Stimulated activated CD8-positive, alpha-beta memory T cell treated with anti-CD3 and anti-CD28 coated beads, Interleukin-7, amount 100 ng/mL, for 48 hours (primary cell): ENCODE measurements around the gene CBY2.
"Not testable (repeated sequence)": the region's sequence is repeated elsewhere in the genome, so short reads cannot be mapped to it uniquely, and the experiment has no call there.

ENCODE experiments used
- DNase-seq, 2 donors: peaks; one replicate each; pipeline ENCODE4 v3.0.0-alpha.2; 2020; ENCODE audit warnings: low read depth in 1 of 2; ENCODE audit errors: extremely low read depth in 1 of 2

Gene CBY2

GRCh38 chr13:45702088-45702487 is at the start of gene CBY2:
CBY2 (plus strand) TSS chr13:45702320; CDS start chr13:45702391, 71 bp downstream.
- DNase-seq = no peak

GRCh38 chr13:45654633-45655349 is 47.3 kb upstream of the CBY2 start:
- no peak for DNase-seq

GRCh38 chr13:45658586-45659235 is 43.4 kb upstream of the CBY2 start:
- DNase-seq = no peak

GRCh38 chr13:45659536-45659935 is 42.6 kb upstream of the CBY2 start:
- DNase-seq = no peak

- DNase-seq = not testable (repeated sequence)
These were observed 41.7 kb upstream of the CBY2 start for GRCh38 chr13:45660458-45660857.

- no peak for DNase-seq
These were observed 40.0 kb upstream of the CBY2 start for GRCh38 chr13:45662162-45662561.

- DNase-seq = not testable (repeated sequence)
These were observed 39.2 kb upstream of the CBY2 start for GRCh38 chr13:45662903-45663302.

GRCh38 chr13:45669626-45670025 is 32.5 kb upstream of the CBY2 start:
- DNase-seq = not testable (repeated sequence)

GRCh38 chr13:45670189-45670885 is 31.8 kb upstream of the CBY2 start:
- no peak for DNase-seq

- no peak for DNase-seq
These were observed 27.2 kb upstream of the CBY2 start for GRCh38 chr13:45674908-45675307.

GRCh38 chr13:45678282-45678681 is 23.8 kb upstream of the CBY2 start:
- no peak for DNase-seq

- no peak for DNase-seq
These were observed 21.0 kb upstream of the CBY2 start for GRCh38 chr13:45681113-45681512.

- no peak for DNase-seq
These were observed 19.6 kb upstream of the CBY2 start for GRCh38 chr13:45682494-45683008.

GRCh38 chr13:45683701-45684100 is 18.4 kb upstream of the CBY2 start:
- no peak for DNase-seq

- DNase-seq = no peak
These were observed 13.5 kb upstream of the CBY2 start for GRCh38 chr13:45688577-45688976.

- DNase-seq = no peak
These were observed 11.5 kb upstream of the CBY2 start for GRCh38 chr13:45690636-45691035.

- no peak for DNase-seq
These were observed 10.9 kb upstream of the CBY2 start for GRCh38 chr13:45691251-45691650.

GRCh38 chr13:45691667-45692066 is 10.5 kb upstream of the CBY2 start:
- no peak for DNase-seq

GRCh38 chr13:45695198-45695730 is 6.9 kb upstream of the CBY2 start:
- peak in 1 of 2 donors; percentile 11 for DNase-seq

- no peak for DNase-seq
These were observed 5.4 kb upstream of the CBY2 start for GRCh38 chr13:45696610-45697226.
